Heart left ventricle (tissue), 13 donors: ENCODE results near the gene CCNQ.

Experiments used
- CTCF ChIP-seq, 12 donors: fragments of 200-600 bp; sonication (generic) in 4 of 12; IDR thresholded peaks; one replicate each; pipeline versions ENCODE4 v1.5.0 to v1.8.0; 2018 to 2022; ENCODE audit warnings: antibody characterized with exemption in 12 of 12, mild to moderate bottlenecking in 5 of 12
- POLR2A ChIP-seq, 2 donors: fragments of 450-650 bp; IDR thresholded peaks; one replicate each; pipeline ENCODE4 v1.6.1; 2017; ENCODE audit warnings: antibody characterized with exemption in 2 of 2, mild to moderate bottlenecking in 2 of 2, moderate library complexity in 2 of 2
- donor health status: ischemic (EF 13 %, LVEDD 7.1; RV severe dilation, severe dysfunction).
- donor health status: DM: no; HTN: yes; CAD: no.
- donor health status: DM: no; HTN: no; CAD: no.
- donor health status: ischemic (EF 25% LVEDD 6.9; RV normal size, moderate dysfunction).
- donor health status: ischemic (EF 25% LVEDD 5.7; RV mildly dilated, moderate dysfunction).
- donor health status: ischemic (EF 35%, LVEDD 5.7; RV mildly dilated, moderate dysfunction).
- donor health status: nonischemic (EF 11% LVEDD 7.7; RV severe dilation, severe dysfunction).
- donor health status: DM: yes; HTN: yes; CAD: no.
- donor health status: PGD.
- donor health status: ischemic (EF 29% LVEDD 5.4; RV normal size, mild dysfunction).
- donor health status: nonischemic (EF 23%, LVEDD 6.1; RV moderate dilation, normal function).

- TF ChIP-seq CTCF (IDR thresholded peaks at IDR 0.05) (no peak), POLR2A (IDR thresholded peaks at IDR 0.05) (no peak)
Observed at GRCh38 chrX:153642655-153643430, 43.9 kb upstream of the CCNQ start.
